CD8-positive, alpha-beta memory T cell (primary cell): Measurements from ENCODE around the gene KRT36. TPM values are rescaled to one million over a fixed set of nuclear protein-coding genes. Genes with fewer than 3 reads are reported as not detected.

Experiments used
- CTCF ChIA-PET: fragments of 350-600 bp; sonication (Branson Sonifier 250); formaldehyde crosslinking; loops from one replicate; lab custom pipeline; 2021; ENCODE audit warnings: antibody characterized with exemption; lab: Charles Lee
- POLR2A ChIA-PET: fragments of 350-600 bp; sonication (Branson Sonifier 250); formaldehyde crosslinking; loops from one replicate; lab custom pipeline; 2021; ENCODE audit warnings: antibody characterized with exemption; lab: Charles Lee
- DNase-seq, 5 donors: peaks; one replicate each; pipeline versions ENCODE4 v3.0.0 to v3.0.0-alpha.2; 2020 to 2022; ENCODE audit warnings: mixed read lengths in 1 of 5
- H3K27ac ChIP-seq: one replicate; pipeline ENCODE4 v1.7.0; 2013; ENCODE audit warnings: low read depth, mild to moderate bottlenecking, low read length, moderate library complexity
- H3K27me3 ChIP-seq: 2 replicates; pipeline ENCODE4 v1.7.0; 2013; ENCODE audit warnings: low read length, mild to moderate bottlenecking; ENCODE audit not compliant: insufficient read depth, poor library complexity, severe bottlenecking
- H3K36me3 ChIP-seq: 2 replicates; pipeline ENCODE4 v1.7.0; 2013; ENCODE audit warnings: mild to moderate bottlenecking, low read length, moderate library complexity; ENCODE audit not compliant: insufficient read depth
- H3K4me1 ChIP-seq: 2 replicates; pipeline ENCODE4 v1.7.0; 2013; ENCODE audit warnings: mild to moderate bottlenecking, low read length, moderate library complexity; ENCODE audit not compliant: insufficient read depth
- H3K4me3 ChIP-seq: 2 replicates; pipeline ENCODE4 v1.7.0; 2013; ENCODE audit warnings: mild to moderate bottlenecking, low read length
- H3K9me3 ChIP-seq: 2 replicates; pipeline ENCODE4 v1.7.0; 2013; ENCODE audit warnings: mild to moderate bottlenecking, low read length
- H3K27ac Mint-ChIP-seq, 8 donors: one replicate each; pipeline ENCODE4 v1.8.0; 2020 to 2021; ENCODE audit warnings: mixed read lengths in 8 of 8, mild to moderate bottlenecking in 6 of 8, inconsistent platforms in 3 of 8, moderate library complexity in 3 of 8
- H3K27me3 Mint-ChIP-seq, 2 donors: one replicate each; pipeline ENCODE4 v1.8.0; 2020 to 2021; ENCODE audit warnings: mixed read lengths in 2 of 2, mild to moderate bottlenecking in 1 of 2, moderate library complexity in 1 of 2
- H3K36me3 Mint-ChIP-seq, 3 donors: one replicate each; pipeline ENCODE4 v1.8.0; 2020 to 2021; ENCODE audit warnings: mixed read lengths in 3 of 3, inconsistent platforms in 1 of 3, mild to moderate bottlenecking in 1 of 3
- H3K4me1 Mint-ChIP-seq, 3 donors: one replicate each; pipeline ENCODE4 v1.8.0; 2020 to 2021; ENCODE audit warnings: mixed read lengths in 3 of 3, inconsistent platforms in 1 of 3, mild to moderate bottlenecking in 1 of 3
- H3K4me3 Mint-ChIP-seq, 7 donors: one replicate each; pipeline ENCODE4 v1.8.0; 2020 to 2021; ENCODE audit warnings: mixed read lengths in 7 of 7, mild to moderate bottlenecking in 6 of 7, moderate library complexity in 4 of 7, inconsistent platforms in 2 of 7
- H3K9me3 Mint-ChIP-seq, 5 donors: one replicate each; pipeline ENCODE4 v1.8.0; 2020 to 2022; ENCODE audit warnings: mixed read lengths in 5 of 5, mild to moderate bottlenecking in 3 of 5, moderate library complexity in 2 of 5, inconsistent platforms in 1 of 5
- polyA plus RNA-seq: library from polyadenylated mRNA; unstranded; fragments of 300-500 nt; fragmentation: Illumina TruSeq; gene quantifications from one replicate; pipeline ENCODE4 v1.2.3, GENCODE V29; 2021
- total RNA-seq, 2 experiments: library from RNA; stranded (reverse); gene quantifications; one replicate each; pipeline ENCODE4 v1.2.3, GENCODE V29; 2021

Gene KRT36
- total and polyA plus RNA-seq, 3 experiments from 2014 or later = not detected

GRCh38 chr17:41437254-41437653 is 52.5 kb downstream of the KRT36 start:
- no peaks in the 10 kb centered on the region for H3K9me3 ChIP-seq
- Mint-ChIP-seq H3K36me3 (no peaks in the 10 kb centered on the region), H3K4me1 (peaks cover 0 to 3% (median 0%) of the 10 kb centered on the region in 3 donors), H3K27me3 (peaks cover 11 to 30% of the 10 kb centered on the region in 2 donors), H3K9me3 (no peaks in the 10 kb centered on the region), H3K27ac (no peak overlapping the region), H3K4me3 (no peak overlapping the region)
- CTCF ChIA-PET = no interaction called here
- no peaks in the 10 kb centered on the region for H3K4me1 ChIP-seq
- H3K4me3 ChIP-seq = no peak overlapping the region
- H3K27ac ChIP-seq = no peak overlapping the region
- H3K36me3 ChIP-seq = no peaks in the 10 kb centered on the region
- POLR2A ChIA-PET = no interaction called here
- no peaks in the 10 kb centered on the region for H3K27me3 ChIP-seq
- DNase-seq = no peak

Other genes with a start within 250 kb of the KRT36 start
- not detected for gene KRTAP9-4, start 240.2 kb downstream of the KRT36 start, total RNA-seq
- gene KRTAP9-4, start 240.2 kb downstream of the KRT36 start, polyA plus RNA-seq = not detected
- not detected for gene KRTAP9-9, start 234.5 kb downstream of the KRT36 start, total RNA-seq
- not detected for gene KRTAP9-9, start 234.5 kb downstream of the KRT36 start, polyA plus RNA-seq
- gene KRTAP9-6, start 224.5 kb downstream of the KRT36 start, total RNA-seq = not detected
- not detected for gene KRTAP9-6, start 224.5 kb downstream of the KRT36 start, polyA plus RNA-seq
- gene KRTAP9-7, start 214.2 kb downstream of the KRT36 start, total RNA-seq = not detected
- not detected for gene KRTAP9-7, start 214.2 kb downstream of the KRT36 start, polyA plus RNA-seq
- not detected for gene KRTAP29-1, start 187.1 kb downstream of the KRT36 start, total RNA-seq
- gene KRTAP29-1, start 187.1 kb downstream of the KRT36 start, polyA plus RNA-seq = 0.22 TPM
- gene KRTAP16-1, start 180.6 kb downstream of the KRT36 start, total RNA-seq = not detected
- 0.58 TPM for gene KRTAP16-1, start 180.6 kb downstream of the KRT36 start, polyA plus RNA-seq
- gene KRTAP17-1, start 174.2 kb downstream of the KRT36 start, total RNA-seq = not detected
- gene KRTAP17-1, start 174.2 kb downstream of the KRT36 start, polyA plus RNA-seq = not detected
- gene KRT33A, start 139.1 kb downstream of the KRT36 start, total RNA-seq = not detected
- gene KRT33A, start 139.1 kb downstream of the KRT36 start, polyA plus RNA-seq = not detected
- gene KRT33B, start 120.1 kb downstream of the KRT36 start, total RNA-seq = not detected
- not detected for gene KRT33B, start 120.1 kb downstream of the KRT36 start, polyA plus RNA-seq
- gene KRT34, start 107.6 kb downstream of the KRT36 start, total RNA-seq = not detected
- gene KRT34, start 107.6 kb downstream of the KRT36 start, polyA plus RNA-seq = not detected
- gene KRT31, start 92.3 kb downstream of the KRT36 start, total RNA-seq = not detected
- gene KRT31, start 92.3 kb downstream of the KRT36 start, polyA plus RNA-seq = not detected
- not detected for gene KRT37, start 65.3 kb downstream of the KRT36 start, total RNA-seq
- gene KRT37, start 65.3 kb downstream of the KRT36 start, polyA plus RNA-seq = not detected
- not detected for gene KRT38, start 48.9 kb downstream of the KRT36 start, total RNA-seq
- not detected for gene KRT38, start 48.9 kb downstream of the KRT36 start, polyA plus RNA-seq
- not detected for gene KRT32, start 22.5 kb downstream of the KRT36 start, total RNA-seq
- gene KRT32, start 22.5 kb downstream of the KRT36 start, polyA plus RNA-seq = not detected
- not detected for gene KRT35, start 8.8 kb downstream of the KRT36 start, total RNA-seq
- not detected for gene KRT35, start 8.8 kb downstream of the KRT36 start, polyA plus RNA-seq
- gene KRT13, start 15.7 kb upstream of the KRT36 start, total RNA-seq = not detected
- gene KRT13, start 15.7 kb upstream of the KRT36 start, polyA plus RNA-seq = not detected
- gene KRT15, start 29.0 kb upstream of the KRT36 start, total RNA-seq = not detected
- not detected for gene KRT15, start 29.0 kb upstream of the KRT36 start, polyA plus RNA-seq
- not detected for gene KRT19, start 38.4 kb upstream of the KRT36 start, total RNA-seq
- gene KRT19, start 38.4 kb upstream of the KRT36 start, polyA plus RNA-seq = not detected
- not detected for gene KRT9, start 82.1 kb upstream of the KRT36 start, total RNA-seq
- not detected for gene KRT9, start 82.1 kb upstream of the KRT36 start, polyA plus RNA-seq
- not detected for gene KRT14, start 97.0 kb upstream of the KRT36 start, total RNA-seq
- gene KRT14, start 97.0 kb upstream of the KRT36 start, polyA plus RNA-seq = not detected
- not detected for gene KRT16, start 122.9 kb upstream of the KRT36 start, total RNA-seq
- not detected for gene KRT16, start 122.9 kb upstream of the KRT36 start, polyA plus RNA-seq
- gene KRT17, start 134.7 kb upstream of the KRT36 start, total RNA-seq = under 1 TPM in 1 of 2 experiments, not detected in 1; 0.35 TPM
- gene KRT17, start 134.7 kb upstream of the KRT36 start, polyA plus RNA-seq = not detected
- gene EIF1, start 199.0 kb upstream of the KRT36 start, total RNA-seq = 1,000 to 10,000 TPM; 1,446 to 1,504 TPM
- gene EIF1, start 199.0 kb upstream of the KRT36 start, polyA plus RNA-seq = 1,526 TPM
- not detected for gene GAST, start 222.4 kb upstream of the KRT36 start, total RNA-seq
- gene GAST, start 222.4 kb upstream of the KRT36 start, polyA plus RNA-seq = not detected
- gene HAP1, start 244.7 kb upstream of the KRT36 start, total RNA-seq = under 1 TPM; 0.13 to 0.18 TPM
- gene HAP1, start 244.7 kb upstream of the KRT36 start, polyA plus RNA-seq = not detected